Activated CD8-positive, alpha-beta memory T cell treated with anti-CD3 and anti-CD28 coated beads, Interleukin-2, amount 50 U/mL, for 4 hours (primary cell): ENCODE data around the gene IL1RAP.
"Not testable (repeated sequence)": the region's sequence is repeated elsewhere in the genome, so short reads cannot be mapped to it uniquely, and the experiment has no call there.

ENCODE experiments used
- DNase-seq: peaks from one replicate; pipeline ENCODE4 v3.0.0-alpha.2; 2020

IL1RAP gene

DNA sequence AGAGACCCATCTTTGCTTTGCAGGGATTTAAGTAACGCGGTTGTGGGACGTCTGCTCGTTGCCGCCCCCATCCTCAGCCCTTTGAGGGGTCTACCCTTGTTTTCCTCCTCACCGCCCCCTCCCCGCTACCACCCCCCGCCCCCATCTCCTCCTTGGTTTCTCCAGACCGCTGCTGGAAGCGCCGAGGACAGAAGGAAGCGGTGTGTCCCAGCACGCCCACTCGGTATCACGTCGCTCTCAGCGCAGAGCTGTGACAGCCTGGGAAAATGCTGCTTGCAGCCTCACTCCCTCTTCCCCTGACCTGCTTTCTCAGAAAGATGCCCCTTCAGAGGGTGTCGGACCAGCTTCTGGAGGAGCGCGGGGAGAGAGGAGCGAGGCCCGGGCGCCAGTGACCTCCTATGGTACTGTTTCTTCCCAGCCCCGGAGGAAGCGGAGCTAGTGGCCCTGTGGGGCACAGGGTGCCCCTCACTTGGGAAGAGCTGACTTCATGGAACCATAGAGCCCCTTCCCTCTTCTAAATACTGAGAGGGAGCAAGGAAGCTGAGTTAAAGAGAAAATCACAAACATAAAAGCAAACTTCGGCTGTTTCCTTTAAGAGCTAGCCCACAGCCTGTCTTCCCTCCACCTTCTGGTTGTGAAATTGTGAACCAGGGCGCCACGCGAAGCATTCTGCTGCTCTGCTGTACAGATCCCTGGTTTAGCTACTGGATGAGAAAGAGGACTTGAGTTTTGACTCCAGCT is 698 bp downstream of the IL1RAP start:
- DNase-seq, result peak; percentile 21

DNA sequence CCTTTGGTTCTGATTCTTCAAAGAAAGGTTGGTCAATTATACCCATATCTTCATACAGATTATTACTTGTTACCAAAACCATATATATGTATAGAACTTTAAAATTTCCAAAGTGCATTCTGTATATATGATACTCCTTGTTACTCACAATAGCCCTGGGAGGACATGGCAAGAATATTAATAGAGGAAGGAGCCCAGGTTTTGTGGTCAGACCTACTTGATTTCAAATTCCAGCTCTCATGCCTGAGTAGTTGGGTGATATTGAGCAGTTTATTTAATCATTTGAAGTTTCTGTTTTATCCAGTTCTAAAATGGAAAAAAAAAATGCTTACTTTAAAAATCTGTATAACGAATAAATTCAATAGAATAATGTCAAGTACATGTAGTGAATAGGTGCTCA is 2.5 kb downstream of the IL1RAP start:
- DNase-seq, result no peak

DNA sequence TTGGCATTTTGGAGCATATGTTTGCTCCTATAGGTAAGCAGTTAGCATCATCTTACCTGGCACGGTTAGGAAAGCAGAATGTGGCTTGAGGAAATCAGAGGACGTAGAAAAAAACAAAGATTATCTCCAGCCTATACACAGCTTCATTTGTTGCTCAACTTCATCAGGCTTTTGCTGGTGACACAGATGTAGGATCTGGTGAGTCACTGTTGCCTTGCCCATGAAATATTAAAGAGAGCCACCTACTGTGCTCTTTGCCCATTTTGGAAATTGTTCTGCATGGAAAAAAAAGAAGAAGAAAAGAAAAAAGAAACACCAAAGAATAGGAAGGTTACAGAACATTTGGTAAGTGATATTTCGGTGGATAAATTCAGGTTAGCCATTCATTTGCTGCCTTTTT is 3.8 kb downstream of the IL1RAP start:
- DNase-seq, result no peak

DNA sequence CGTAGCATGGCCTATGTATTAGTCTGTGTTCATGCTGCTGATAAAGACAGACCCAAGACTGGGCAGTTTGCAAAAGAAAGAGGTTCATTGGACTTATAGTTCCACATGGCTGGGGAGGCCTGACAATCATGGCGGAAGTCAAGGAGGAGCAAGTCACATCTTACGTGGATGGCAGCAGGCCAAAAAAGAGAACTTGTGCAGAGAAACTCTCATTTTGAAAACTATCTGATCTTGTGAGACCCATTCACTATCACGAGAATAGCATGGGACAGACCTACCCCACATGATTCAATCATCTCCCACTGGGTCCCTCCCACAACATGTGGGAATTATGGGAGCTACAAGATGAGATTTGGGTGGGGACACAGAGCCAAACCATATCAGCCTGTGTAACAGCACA is 4.6 kb downstream of the IL1RAP start:
- DNase-seq, result not testable (repeated sequence)

DNA sequence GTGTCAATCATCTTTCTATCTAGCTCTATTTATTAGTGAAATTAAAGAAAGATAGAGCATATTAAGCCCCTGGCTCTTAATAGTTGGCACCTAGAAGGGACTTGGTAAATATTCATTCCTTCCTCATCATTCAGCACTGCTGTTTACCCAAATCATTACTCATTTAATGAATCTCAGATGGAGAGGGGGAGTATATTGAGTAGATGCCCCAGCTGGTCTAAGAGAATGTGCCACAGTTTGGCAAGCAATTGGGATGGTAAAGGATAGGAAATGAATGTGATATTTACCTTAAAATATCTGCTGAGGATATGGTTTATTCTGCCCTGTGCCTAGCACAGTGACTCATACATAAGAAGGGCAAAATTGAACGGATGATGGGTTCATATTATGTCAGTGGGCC is 6.0 kb downstream of the IL1RAP start:
- DNase-seq, result no peak

DNA sequence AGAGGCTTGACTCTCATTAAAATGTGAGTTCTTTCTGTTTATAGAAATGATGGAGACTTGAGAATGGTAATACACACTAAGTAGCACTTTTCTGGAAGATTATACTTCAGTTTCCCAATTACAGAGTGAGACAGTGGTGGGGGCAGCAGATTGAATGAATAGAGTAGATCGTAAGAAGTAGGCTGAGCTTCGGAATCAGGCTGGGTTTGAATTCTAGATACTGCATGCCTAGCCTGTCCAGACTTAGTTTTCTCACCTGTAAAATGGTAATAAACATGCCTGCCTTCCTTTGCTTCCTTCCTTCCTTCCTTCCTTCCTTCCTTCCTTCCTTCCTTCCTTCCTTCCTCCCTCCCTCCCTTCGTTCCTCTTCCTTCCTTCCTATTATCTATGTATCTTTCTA is 8.1 kb downstream of the IL1RAP start:
- DNase-seq, result no peak

DNA sequence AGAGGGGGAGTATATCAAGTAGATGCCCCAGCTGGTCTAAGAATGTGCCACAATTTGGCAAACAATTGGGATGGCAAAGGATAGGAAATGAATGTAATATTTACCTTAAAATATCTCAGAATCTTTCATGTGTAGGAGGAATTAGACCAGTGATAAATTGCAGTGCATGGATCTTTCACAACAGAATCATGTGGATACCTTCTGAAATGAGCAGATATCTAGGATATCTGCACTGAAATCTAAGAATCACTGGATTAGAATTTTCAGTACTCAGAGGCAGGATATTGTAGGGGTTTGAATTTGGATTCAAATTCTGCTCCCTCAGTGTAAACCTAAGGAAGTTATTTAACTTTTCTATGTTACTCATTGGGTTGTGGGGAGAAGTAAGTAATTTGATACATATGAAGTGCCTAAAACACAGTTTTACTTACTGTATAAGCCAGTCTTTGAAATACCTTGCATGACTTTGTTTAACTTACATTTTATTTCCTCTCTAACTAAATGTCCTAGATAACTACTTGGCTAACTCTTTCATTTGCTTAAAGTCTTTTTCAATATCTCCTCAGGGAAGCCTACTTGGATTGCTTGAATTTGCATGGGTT is 8.8 kb downstream of the IL1RAP start:
- no peak for DNase-seq

DNA sequence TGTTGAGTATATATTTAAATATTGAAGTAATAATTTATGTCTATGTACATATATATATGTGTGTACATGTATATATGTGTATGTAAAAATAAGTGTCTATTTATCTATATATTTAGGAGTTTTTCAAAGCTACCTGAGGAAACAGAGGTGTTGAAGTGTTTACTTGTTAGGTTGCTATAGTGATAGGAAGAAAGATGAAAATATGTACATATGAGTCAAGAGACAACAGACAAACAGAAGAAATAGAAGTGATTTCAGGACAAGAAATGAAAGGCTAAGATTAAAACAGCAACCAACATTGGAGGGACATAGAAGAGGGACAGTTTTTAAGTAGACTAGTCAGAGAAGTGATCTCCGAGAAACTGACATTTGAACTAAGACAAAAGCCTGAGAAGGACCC is 11.1 kb downstream of the IL1RAP start:
- DNase-seq, result no peak

DNA sequence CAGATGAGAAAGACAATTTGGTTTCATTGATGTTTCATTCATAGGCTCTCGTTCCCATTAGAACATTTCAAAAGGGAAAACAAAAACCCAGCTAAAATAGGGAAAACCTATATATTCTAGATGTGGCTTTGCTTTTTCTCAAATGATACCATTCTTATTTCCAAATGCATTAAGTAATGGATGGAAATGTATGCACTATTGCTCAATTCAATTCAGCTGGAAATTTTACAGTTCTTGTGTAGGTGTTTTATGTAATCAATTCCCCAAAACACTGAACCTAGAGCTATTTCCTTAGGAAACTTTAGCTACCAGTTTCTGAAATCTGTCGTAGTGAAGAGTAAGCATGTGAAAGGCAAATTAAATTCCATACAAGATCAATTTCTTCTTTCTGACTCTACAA is 11.7 kb downstream of the IL1RAP start:
- no peak for DNase-seq

DNA sequence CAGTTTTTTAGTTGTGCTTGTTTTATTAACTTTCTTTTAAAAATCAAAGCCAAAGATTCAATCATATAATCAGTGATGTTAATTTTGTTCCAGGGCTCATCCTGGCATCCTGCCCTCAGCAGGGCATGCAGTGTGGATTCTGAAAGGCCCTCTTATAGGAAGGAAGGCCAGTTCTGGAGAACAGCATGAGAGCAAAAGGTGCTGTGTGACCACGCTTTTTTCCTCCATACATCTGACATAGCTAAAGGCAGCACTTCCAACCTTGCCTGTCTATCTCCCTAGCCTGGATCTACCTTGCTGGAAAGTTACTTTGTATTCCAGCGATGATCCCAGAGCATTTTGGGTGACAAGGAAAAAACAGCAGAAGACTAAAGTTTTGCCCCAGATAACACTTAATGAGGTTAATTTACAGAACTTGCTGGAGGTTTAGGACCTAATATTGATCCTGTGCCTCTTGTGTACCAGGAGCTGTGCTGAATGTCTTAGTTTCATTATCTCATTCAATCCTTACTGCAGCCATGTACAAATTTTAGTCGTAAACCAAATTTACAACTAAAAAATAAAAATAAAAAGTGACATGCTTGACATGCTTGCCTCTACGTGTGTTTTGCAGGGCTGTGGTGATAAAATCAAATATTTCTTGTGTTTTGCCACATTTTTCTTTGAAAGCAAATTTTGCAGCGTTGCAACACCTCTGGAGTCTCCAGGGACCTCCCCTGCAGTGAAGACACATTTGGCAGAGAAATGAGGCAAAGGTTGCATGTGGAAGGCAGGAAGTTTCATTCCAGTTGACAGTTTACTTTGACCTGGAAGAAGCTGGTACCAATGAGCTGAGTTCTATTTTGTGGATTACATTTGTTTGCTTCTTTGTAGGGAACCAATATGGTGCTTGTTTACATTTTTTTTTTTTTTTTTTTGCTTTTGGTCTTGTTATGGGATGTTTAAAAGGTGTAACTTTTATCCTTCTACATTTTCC is 13.2 kb downstream of the IL1RAP start:
- no peak for DNase-seq

DNA sequence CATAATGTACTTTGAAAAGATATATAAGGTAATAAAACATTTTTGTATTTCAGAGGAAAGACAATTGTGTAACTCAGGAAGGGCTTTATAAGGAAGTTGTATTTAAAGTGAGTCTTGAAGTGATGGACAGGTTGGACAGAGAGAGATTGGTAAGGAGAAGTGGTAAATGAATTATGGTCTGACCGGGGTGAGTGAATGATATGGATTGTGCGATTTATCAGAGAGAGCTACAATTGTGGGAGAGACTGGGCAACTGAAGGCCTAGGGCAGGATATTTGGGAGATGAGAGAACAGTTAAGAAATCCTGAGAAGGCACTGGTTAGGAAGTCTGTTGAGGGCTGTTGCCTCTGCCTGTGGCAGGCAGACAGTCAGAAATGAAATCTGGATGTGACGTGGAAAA is 14.8 kb downstream of the IL1RAP start:
- DNase-seq, result no peak

DNA sequence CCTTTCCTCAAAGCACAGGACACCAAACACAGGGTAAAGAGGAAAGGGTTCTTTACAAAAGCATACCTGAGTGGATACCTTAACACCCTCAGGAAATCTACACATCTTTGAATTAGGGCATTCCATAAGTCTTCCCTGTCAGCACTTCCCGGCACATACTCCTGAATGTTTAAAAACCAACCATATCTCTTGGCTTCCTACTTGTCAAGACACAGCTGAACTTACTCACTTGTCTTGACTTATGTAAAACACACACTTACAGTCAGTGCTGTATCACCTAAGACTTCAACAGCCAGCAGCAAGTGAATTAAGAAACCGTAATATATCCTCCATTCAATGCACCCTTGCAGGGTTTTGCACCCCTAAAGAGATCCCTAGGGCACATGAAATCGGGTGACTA is 17.5 kb downstream of the IL1RAP start:
- no peak for DNase-seq

DNA sequence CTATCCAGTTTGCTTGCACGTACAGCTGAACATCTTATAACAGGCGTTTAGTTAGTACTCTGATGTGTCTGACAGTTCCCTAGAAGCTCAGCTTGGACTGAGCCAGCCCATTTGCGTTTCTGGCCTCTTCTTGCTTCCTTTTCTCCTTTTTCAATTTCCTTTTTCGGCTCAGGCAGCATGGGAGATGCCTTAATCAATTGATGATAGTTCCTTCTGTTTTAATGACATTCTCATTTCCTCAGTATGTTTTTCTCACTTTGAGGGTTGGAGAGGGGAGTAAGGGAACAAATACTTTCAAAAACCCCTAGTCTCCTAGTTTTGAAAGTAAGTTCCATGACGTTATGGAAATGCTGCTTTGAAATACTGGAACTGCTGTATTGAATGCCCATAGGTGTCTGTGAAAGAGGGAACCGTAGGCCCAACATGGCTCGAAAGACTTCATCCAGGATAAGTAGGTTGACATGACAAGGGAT is 18.9 kb downstream of the IL1RAP start:
- DNase-seq, result no peak

DNA sequence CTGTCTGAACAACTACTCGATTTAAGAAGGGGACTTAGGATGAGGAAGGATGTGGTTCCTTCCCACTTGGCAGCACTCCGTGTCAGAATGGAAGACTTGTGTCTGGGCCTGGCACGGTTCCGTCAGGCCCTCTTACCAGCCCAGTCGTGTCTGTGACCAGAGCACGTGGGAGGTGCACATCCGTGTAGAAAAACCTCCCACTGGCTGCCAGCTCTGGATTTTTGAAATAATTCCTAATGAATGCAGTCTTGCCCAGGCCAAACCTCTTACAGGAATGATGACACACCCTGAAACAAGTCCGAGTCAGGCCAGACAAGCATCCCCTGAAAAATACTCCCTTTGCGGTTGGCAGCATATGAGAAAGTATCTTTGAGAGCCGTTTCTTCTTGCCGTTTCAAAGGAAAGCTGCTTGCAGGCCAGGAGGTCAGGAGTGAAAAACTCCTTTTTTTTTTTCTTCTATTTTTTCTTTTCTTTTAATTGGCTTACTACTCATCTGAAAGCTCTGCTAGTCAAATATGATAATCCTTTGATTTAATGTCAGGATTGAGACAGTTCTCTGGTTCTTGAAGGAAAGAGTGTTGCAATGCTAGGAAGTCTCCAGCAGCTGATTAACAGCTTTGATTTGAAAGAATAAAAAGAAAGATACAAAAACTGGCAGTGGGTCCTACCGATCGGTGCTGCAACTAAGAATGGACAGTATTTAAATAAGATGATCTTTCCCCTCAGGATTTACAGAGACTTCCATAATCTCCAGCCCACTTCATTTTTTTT is 19.8 kb downstream of the IL1RAP start:
- no peak for DNase-seq

DNA sequence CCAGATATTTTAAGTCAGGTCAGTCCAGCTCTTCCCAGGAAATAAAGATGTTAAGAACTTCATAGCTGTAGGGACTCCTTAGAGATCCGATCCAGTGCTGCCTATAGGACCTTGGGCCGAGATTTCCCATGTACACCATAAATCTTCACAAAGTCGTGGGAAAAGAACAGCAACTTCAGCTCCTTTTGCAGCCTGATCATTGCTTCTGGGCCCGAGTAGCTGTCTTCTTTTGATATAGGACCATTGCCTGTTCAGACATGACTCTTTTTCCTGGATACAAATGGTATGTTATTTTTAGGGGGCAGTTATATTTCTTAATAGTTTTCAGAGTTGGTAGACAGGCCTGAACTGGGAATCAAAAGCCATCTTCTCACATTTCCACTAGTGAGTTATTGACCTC is 20.5 kb downstream of the IL1RAP start:
- DNase-seq, result no peak

DNA sequence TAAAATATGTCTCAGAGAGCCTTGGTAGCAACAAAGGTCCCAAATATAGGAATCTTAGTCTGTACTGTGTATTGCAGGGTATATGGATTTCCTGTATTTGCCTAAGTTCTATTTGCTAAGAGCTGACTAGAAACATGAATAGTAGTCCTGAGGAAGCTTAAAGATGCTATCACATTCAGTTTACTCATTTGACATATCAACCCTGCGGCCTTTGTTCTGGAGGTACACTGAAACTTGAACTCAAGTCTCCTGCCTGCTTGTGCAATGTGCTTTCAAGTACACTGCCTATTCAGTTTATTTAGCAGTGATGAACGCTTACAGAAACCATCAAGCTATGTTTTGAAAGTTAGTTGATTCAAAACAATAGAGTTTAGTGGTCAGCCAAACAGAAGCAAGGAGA is 21.1 kb downstream of the IL1RAP start:
- no peak for DNase-seq

DNA sequence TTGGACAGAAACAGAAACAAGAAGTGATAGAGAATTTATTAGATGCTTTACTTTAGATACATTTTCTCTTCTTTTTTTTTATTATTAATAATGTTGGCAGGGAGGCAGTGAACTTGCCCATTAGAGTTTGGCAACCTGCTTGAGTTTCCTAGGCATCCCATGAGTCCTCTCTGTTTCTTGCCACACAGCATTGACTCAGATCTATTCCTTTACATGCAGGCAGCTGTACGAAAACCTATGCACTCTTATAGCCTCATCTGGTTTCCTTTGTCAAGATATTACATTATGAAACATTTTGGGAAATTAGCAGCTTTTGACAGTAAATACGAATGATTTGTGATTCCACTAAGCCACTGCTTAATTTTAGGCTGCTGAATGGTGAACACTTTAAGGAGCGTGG is 23.3 kb downstream of the IL1RAP start:
- DNase-seq, result no peak

DNA sequence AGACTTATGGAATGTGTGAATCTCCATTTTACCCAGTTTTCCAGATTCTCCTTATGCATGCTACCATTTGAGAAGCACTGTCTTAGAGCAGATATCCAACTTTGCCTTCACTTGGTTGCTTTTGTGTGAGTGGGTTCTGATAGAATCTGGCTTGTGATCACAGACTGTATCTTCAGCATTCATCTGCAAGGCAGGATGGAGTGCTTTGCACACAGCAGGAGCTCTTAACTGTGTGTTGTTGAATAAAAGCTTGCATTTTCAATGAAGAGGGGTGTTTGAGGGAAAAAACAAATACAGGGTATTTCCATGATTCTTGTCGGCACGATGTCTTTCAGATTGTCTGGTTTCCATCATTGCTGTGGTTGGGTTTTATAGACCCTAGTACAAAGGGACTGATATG is 24.4 kb downstream of the IL1RAP start:
- no peak for DNase-seq

DNA sequence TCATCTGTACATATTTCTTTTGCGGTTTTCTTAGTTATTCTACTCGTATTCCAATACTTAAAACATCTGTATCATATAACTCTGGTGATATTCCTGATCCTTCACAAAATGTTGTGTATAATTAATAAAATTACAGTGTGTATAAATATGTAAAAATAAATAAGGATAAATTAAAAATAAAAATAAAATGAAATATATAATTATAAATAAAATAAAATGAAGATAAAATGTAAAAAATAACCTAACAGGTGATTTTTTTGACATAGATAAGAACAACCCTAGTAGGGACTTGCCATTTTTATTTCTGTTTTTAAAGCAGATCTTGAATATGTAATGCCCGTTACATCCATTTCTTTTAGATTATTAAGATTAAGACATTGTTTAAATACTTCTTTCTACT is 25.6 kb downstream of the IL1RAP start:
- no peak for DNase-seq

DNA sequence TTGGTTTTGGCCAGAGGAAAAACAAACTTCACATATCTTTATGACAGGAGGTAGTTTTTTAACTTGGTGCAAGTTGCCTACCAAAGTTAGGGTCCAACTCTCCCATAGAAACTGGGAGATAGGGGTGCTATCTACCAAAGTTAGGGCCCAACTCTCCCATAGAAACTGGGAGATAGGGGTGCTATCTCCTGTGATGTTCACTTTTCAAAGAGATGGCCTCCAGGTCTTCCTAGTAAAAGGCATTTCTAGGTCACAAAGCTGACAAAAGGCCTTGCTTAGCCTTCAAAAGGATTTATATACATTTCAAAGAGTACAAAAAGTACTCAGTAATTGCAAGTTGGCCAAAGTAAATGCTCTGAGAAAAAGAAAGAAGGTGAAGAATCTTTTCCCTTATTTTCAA is 27.1 kb downstream of the IL1RAP start:
- no peak for DNase-seq

DNA sequence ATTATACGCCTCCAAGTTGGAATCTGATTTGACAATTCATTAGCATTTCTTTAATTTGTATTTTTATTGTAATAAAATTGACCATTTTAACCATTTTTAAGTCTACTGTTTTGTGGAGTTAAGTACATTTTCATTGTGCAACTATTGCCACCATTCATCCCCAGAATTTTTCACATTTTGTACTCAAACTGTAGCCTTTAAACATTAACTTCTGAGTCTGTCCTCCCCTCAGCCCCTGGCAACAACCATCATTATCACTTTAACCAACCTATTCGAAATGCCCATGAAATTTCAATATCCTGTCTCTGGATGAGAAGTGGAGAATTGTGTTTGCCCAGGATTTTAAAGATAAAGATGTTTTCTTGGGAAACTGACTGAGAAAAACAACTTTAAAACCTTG is 27.7 kb downstream of the IL1RAP start:
- no peak for DNase-seq

DNA sequence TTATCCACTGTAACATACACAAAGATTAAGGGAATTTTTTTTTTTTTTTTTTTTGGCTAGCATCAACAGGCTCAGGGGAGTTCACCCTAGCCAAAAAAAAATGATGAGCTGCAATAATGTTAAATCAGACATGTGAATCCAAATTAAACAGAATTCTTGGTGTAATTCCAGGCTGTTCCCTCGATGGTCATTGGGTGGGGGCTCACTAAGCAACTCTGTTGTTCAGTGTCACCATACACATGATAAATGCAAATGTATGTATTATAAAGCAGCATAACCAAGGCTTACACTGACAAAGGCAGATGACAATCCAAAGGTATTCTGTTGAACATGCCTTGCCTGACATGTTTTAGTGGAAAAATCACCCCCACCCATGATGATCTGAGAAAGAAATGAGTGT is 29.0 kb downstream of the IL1RAP start:
- no peak for DNase-seq

DNA sequence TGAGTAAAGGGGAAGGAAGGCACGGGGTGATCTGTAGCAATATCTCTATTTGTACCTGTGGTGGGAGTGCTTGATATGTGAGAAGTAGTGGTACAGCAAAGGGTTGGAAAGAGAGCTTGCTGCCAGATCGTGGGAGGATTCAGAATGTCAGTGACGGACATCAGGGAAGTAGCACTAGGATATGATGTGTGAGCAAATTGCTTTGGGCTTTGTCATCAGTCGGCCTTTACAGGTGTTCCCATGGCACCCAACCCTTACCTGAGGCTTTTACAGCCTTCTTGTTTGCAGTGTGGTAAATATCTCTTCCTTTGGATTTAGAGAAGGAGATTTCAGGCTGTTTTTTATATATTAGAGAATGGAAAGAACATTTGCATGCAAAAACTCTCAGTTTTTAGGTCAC is 29.8 kb downstream of the IL1RAP start:
- DNase-seq, result no peak
